Naive thymus-derived CD8-positive, alpha-beta T cell (primary cell): Measurements from ENCODE around the gene KLF13. TPM values are rescaled to one million over a fixed set of nuclear protein-coding genes. Genes with fewer than 3 reads are reported as not detected.

Experiments used
- ATAC-seq, 2 donors: fragments of 150-1000 bp; cut with Tn5 transposase in 1 of 2; sonication (Bioruptor Pico), chemical (Tn5 transposase) in 1 of 2; 1 replicate in 1 of 2; 2 replicates in 1 of 2; pipeline ENCODE4 v1.10.0; 2021; ENCODE audit warnings: mild to moderate bottlenecking in 2 of 2, moderate library complexity in 2 of 2
- POLR2A ChIA-PET: fragments of 350-600 bp; sonication (Branson Sonifier 250); formaldehyde crosslinking; loops from one replicate; lab custom pipeline; 2021; ENCODE audit warnings: antibody characterized with exemption; lab: Charles Lee
- DNase-seq, 10 donors: peaks; one replicate each; pipeline versions ENCODE4 v3.0.0 to v3.0.0-alpha.2; 2020 to 2022
- H3K27ac Mint-ChIP-seq, 10 donors: one replicate each; pipeline ENCODE4 v1.8.0; 2020 to 2022; ENCODE audit warnings: mild to moderate bottlenecking in 10 of 10, mixed read lengths in 10 of 10, moderate library complexity in 4 of 10, inconsistent platforms in 1 of 10
- H3K27me3 Mint-ChIP-seq, 5 donors: one replicate each; pipeline ENCODE4 v1.8.0; 2021 to 2022; ENCODE audit warnings: mixed read lengths in 5 of 5
- H3K36me3 Mint-ChIP-seq, 3 donors: one replicate each; pipeline ENCODE4 v1.8.0; 2020 to 2022; ENCODE audit warnings: mixed read lengths in 3 of 3, mild to moderate bottlenecking in 2 of 3, inconsistent platforms in 1 of 3
- H3K4me1 Mint-ChIP-seq, 4 donors: one replicate each; pipeline ENCODE4 v1.8.0; 2021 to 2022; ENCODE audit warnings: mixed read lengths in 4 of 4
- H3K4me3 Mint-ChIP-seq, 10 donors: one replicate each; pipeline ENCODE4 v1.8.0; 2020 to 2022; ENCODE audit warnings: mild to moderate bottlenecking in 10 of 10, mixed read lengths in 10 of 10, moderate library complexity in 6 of 10, inconsistent platforms in 1 of 10
- H3K9me3 Mint-ChIP-seq, 9 donors: one replicate each; pipeline ENCODE4 v1.8.0; 2020 to 2022; ENCODE audit warnings: mixed read lengths in 9 of 9, mild to moderate bottlenecking in 3 of 9, inconsistent platforms in 1 of 9, moderate library complexity in 1 of 9
- polyA plus RNA-seq, 3 donors: library from polyadenylated mRNA; unstranded; fragments of 300-500 nt; fragmentation: Illumina TruSeq; gene quantifications; one replicate each; pipeline ENCODE4 v1.2.3, GENCODE V29; 2021
- total RNA-seq, 8 experiments: library from RNA in 2 of 8; stranded (reverse) in 2 of 8; gene quantifications; one replicate each; pipeline ENCODE4 v1.2.3 and lab custom pipeline; 2021 to 2026

Gene KLF13
- total and polyA plus RNA-seq, 5 experiments from 2014 or later, result 70.1 to 244 (median 102) TPM

- Mint-ChIP-seq H3K27me3 (peaks cover 0 to 2% (median 0%) of the 10 kb centered on the region in 5 donors), H3K4me1 (peaks cover 14 to 41% (median 39%) of the 10 kb centered on the region in 4 donors), H3K27ac (peak overlapping the region in 3 of 10 donors; percentile 38 to 89 (median 58)), H3K4me3 (peak overlapping the region in 1 of 10 donors; percentile 18), H3K36me3 (no peaks in the 10 kb centered on the region), H3K9me3 (no peaks in the 10 kb centered on the region)
- POLR2A ChIA-PET, result interaction anchor here (0.6 to 2.8 kb wide), 3 partner anchors 15 to 330 kb away, joined by 3 to 20 read pairs (median 3); partner anchors contain the start of gene KLF13
- DNase-seq, result no peak
- ATAC-seq, result no peak
These were observed 16.6 kb upstream of the KLF13 start for GRCh38 chr15:31309893-31310606.

GRCh38 chr15:31311735-31312619, 14.7 kb upstream of the KLF13 start:
- peaks cover 14 to 49% (median 45%) of the 10 kb centered on the region in 4 donors for H3K4me1 Mint-ChIP-seq
- no peaks in the 10 kb centered on the region for H3K36me3 Mint-ChIP-seq
- no peak overlapping the region for H3K4me3 Mint-ChIP-seq
- DNase-seq, result peak in 1 of 10 donors; percentile 15
- peaks cover 0 to 2% (median 0%) of the 10 kb centered on the region in 5 donors for H3K27me3 Mint-ChIP-seq
- ATAC-seq, result no peak
- peak overlapping the region in 1 of 10 donors; percentile 44 for H3K27ac Mint-ChIP-seq
- H3K9me3 Mint-ChIP-seq, result no peaks in the 10 kb centered on the region
- POLR2A ChIA-PET, result interaction anchor here (0.6 to 6.7 kb wide), 7 partner anchors 8 to 171 kb away, joined by 3 to 48 read pairs (median 4); partner anchors contain the start of gene KLF13

GRCh38 chr15:31313223-31313622, 13.4 kb upstream of the KLF13 start:
- peak overlapping the region in 1 of 10 donors; percentile 57 for H3K27ac Mint-ChIP-seq
- no peak for DNase-seq
- POLR2A ChIA-PET, result interaction anchor here (0.6 to 6.7 kb wide), 2 partner anchors 12 to 38 kb away, joined by 3 to 48 read pairs; partner anchors contain the start of gene KLF13
- H3K9me3 Mint-ChIP-seq, result no peaks in the 10 kb centered on the region
- no peaks in the 10 kb centered on the region for H3K27me3 Mint-ChIP-seq
- H3K36me3 Mint-ChIP-seq, result no peaks in the 10 kb centered on the region
- peaks cover 7 to 45% (median 42%) of the 10 kb centered on the region in 4 donors for H3K4me1 Mint-ChIP-seq
- no peak for ATAC-seq
- no peak overlapping the region for H3K4me3 Mint-ChIP-seq

- no peaks in the 10 kb centered on the region for H3K9me3 Mint-ChIP-seq
- H3K36me3 Mint-ChIP-seq, result no peaks in the 10 kb centered on the region
These were observed 12.3 kb upstream of the KLF13 start for GRCh38 chr15:31314380-31314779.

GRCh38 chr15:31316135-31316795, 10.4 kb upstream of the KLF13 start:
- Mint-ChIP-seq H3K27me3 (no peaks in the 10 kb centered on the region), H3K36me3 (no peaks in the 10 kb centered on the region), H3K9me3 (no peaks in the 10 kb centered on the region), H3K4me1 (peaks cover 16 to 41% (median 36%) of the 10 kb centered on the region in 4 donors), H3K4me3 (no peak overlapping the region), H3K27ac (peak overlapping the region in 2 of 10 donors; percentile 49 to 70)
- peak in 1 of 10 donors; percentile 47 for DNase-seq
- POLR2A ChIA-PET, result interaction anchor here (1.1 to 6.7 kb wide), 5 partner anchors 9 to 101 kb away, joined by 3 to 48 read pairs (median 5); partner anchors contain the start of gene KLF13
- ATAC-seq, result peak in 1 of 2 donors; percentile 52

More at GRCh38 chr15:31314380-31314779, 12.3 kb upstream of the KLF13 start:
- Mint-ChIP-seq H3K4me3 (no peak overlapping the region), H3K27me3 (no peaks in the 10 kb centered on the region), H3K27ac (no peak overlapping the region), H3K4me1 (peaks cover 7 to 39% (median 33%) of the 10 kb centered on the region in 4 donors)
- POLR2A ChIA-PET, result interaction anchor here (0.7 to 6.7 kb wide), 2 partner anchors 11 to 31 kb away, joined by 3 to 48 read pairs; partner anchors contain the start of gene KLF13
- peak in 1 of 10 donors; percentile 28 for DNase-seq
- no peak for ATAC-seq

GRCh38 chr15:31317017-31317416, 9.6 kb upstream of the KLF13 start:
- Mint-ChIP-seq H3K4me1 (peaks cover 21 to 48% (median 43%) of the 10 kb centered on the region in 4 donors), H3K27ac (peak overlapping the region in 5 of 10 donors; percentile 22 to 70 (median 49)), H3K36me3 (no peaks in the 10 kb centered on the region), H3K9me3 (no peaks in the 10 kb centered on the region), H3K4me3 (peak overlapping the region in 2 of 10 donors; percentile 26 to 33), H3K27me3 (no peaks in the 10 kb centered on the region)
- POLR2A ChIA-PET, result interaction anchor here (1.1 to 6.7 kb wide), 4 partner anchors 9 to 102 kb away, joined by 3 to 48 read pairs (median 8); partner anchors contain the start of gene KLF13
- DNase-seq (no peak), ATAC-seq (no peak)

- Mint-ChIP-seq H3K4me1 (peaks cover 21 to 55% (median 49%) of the 10 kb centered on the region in 4 donors), H3K36me3 (no peaks in the 10 kb centered on the region), H3K27ac (peak overlapping the region in 4 of 10 donors; percentile 22 to 35 (median 25)), H3K9me3 (no peaks in the 10 kb centered on the region), H3K4me3 (no peak overlapping the region), H3K27me3 (no peaks in the 10 kb centered on the region)
- DNase-seq, result peak in 1 of 10 donors; percentile 44
- no peak for ATAC-seq
- POLR2A ChIA-PET, result interaction anchor here (1.1 to 6.7 kb wide), 3 partner anchors 8 to 103 kb away, joined by 3 to 48 read pairs (median 5); partner anchors contain the start of gene KLF13
These were observed 9.0 kb upstream of the KLF13 start for GRCh38 chr15:31317421-31318327.

- Mint-ChIP-seq H3K27ac (no peak overlapping the region), H3K9me3 (no peaks in the 10 kb centered on the region), H3K4me3 (no peak overlapping the region), H3K4me1 (peaks cover 24 to 62% (median 55%) of the 10 kb centered on the region in 4 donors), H3K36me3 (no peaks in the 10 kb centered on the region), H3K27me3 (no peaks in the 10 kb centered on the region)
- POLR2A ChIA-PET, result no interaction called here
- ATAC-seq (no peak), DNase-seq (peak in 1 of 10 donors; percentile 35)
These were observed 8.2 kb upstream of the KLF13 start for GRCh38 chr15:31318429-31318828.

GRCh38 chr15:31320022-31320421, 6.6 kb upstream of the KLF13 start:
- POLR2A ChIA-PET, result interaction anchor here (0.6 to 2.0 kb wide), 5 partner anchors 8 to 72 kb away, joined by 3 to 7 read pairs (median 3); no protein-coding TSS in a partner anchor
- no peaks in the 10 kb centered on the region for H3K36me3 Mint-ChIP-seq
- peaks cover 32 to 77% (median 71%) of the 10 kb centered on the region in 4 donors for H3K4me1 Mint-ChIP-seq
- H3K4me3 Mint-ChIP-seq, result peak overlapping the region in 1 of 10 donors; percentile 41
- no peaks in the 10 kb centered on the region for H3K27me3 Mint-ChIP-seq
- peak overlapping the region in 2 of 10 donors; percentile 2 to 23 for H3K27ac Mint-ChIP-seq
- H3K9me3 Mint-ChIP-seq, result no peaks in the 10 kb centered on the region
- DNase-seq, result no peak
- ATAC-seq, result no peak

GRCh38 chr15:31321418-31321817, 5.2 kb upstream of the KLF13 start:
- Mint-ChIP-seq H3K36me3 (no peaks in the 10 kb centered on the region), H3K27me3 (no peaks in the 10 kb centered on the region), H3K4me3 (no peak overlapping the region), H3K9me3 (no peaks in the 10 kb centered on the region), H3K27ac (peak overlapping the region in 3 of 10 donors; percentile 49 to 91 (median 66)), H3K4me1 (peaks cover 32 to 72% (median 70%) of the 10 kb centered on the region in 4 donors)
- POLR2A ChIA-PET, result interaction anchor here (1.1 to 2.0 kb wide), 2 partner anchors 23 to 54 kb away, joined by 3 to 7 read pairs; no protein-coding TSS in a partner anchor
- no peak for ATAC-seq
- DNase-seq, result no peak
